Parathyroid adenoma (tissue), 2 donors: ENCODE results near the gene FLYWCH1.
A peak's percentile ranks its signal among the peaks of the same experiment; 100 is the strongest.

Experiments used
- H2AFZ ChIP-seq: fragments of 300-600 bp; sonication (generic); one replicate; pipeline ENCODE4 v1.7.0; 2017; ENCODE audit warnings: antibody characterized with exemption, mild to moderate bottlenecking
- H3K27ac ChIP-seq: fragments of 300-600 bp; sonication (generic); one replicate; pipeline ENCODE4 v1.7.0; 2017
- H3K27me3 ChIP-seq: fragments of 300-600 bp; sonication (generic); one replicate; pipeline ENCODE4 v1.7.0; 2017; ENCODE audit warnings: low read length; ENCODE audit not compliant: control insufficient read depth, insufficient read depth
- H3K36me3 ChIP-seq: fragments of 300-600 bp; sonication (generic); one replicate; pipeline ENCODE4 v1.7.0; 2017; ENCODE audit warnings: low read length; ENCODE audit not compliant: control insufficient read depth, insufficient read depth
- H3K4me1 ChIP-seq: fragments of 300-600 bp; sonication (generic); one replicate; pipeline ENCODE4 v1.7.0; 2017; ENCODE audit warnings: control low read depth
- H3K4me2 ChIP-seq: fragments of 300-600 bp; sonication (generic); one replicate; pipeline ENCODE4 v1.7.0; 2017; ENCODE audit warnings: low read length
- H3K4me3 ChIP-seq: fragments of 300-600 bp; sonication (generic); one replicate; pipeline ENCODE4 v1.7.0; 2017; ENCODE audit warnings: low read depth, low read length
- H3K79me2 ChIP-seq: fragments of 300-600 bp; sonication (generic); one replicate; pipeline ENCODE4 v1.7.0; 2017; ENCODE audit warnings: control low read depth
- H3K9ac ChIP-seq: fragments of 300-600 bp; sonication (generic); one replicate; pipeline ENCODE4 v1.7.0; 2017; ENCODE audit warnings: mild to moderate bottlenecking
- H3K9me3 ChIP-seq: fragments of 300-600 bp; sonication (generic); one replicate; pipeline ENCODE4 v1.7.0; 2017; ENCODE audit warnings: low read length; ENCODE audit not compliant: control insufficient read depth
- CTCF ChIP-seq: fragments of 300-600 bp; sonication (generic); IDR thresholded peaks from one replicate; pipeline ENCODE4 v1.7.0; 2017; ENCODE audit warnings: antibody characterized with exemption, mild to moderate bottlenecking
- donor health status: primary hyperparathyroidism.

FLYWCH1 gene

GRCh38 chr16:2969545-2970521 lies 58.1 kb downstream of the FLYWCH1 start:
- Histone ChIP-seq H2AFZ (peak overlapping the region; percentile 74), H3K27ac (peak overlapping the region; percentile 78), H3K36me3 (no peaks in the 10 kb centered on the region), H3K4me3 (peak overlapping the region; percentile 67), H3K4me2 (peak overlapping the region; percentile 93), H3K4me1 (peaks cover 21% of the 10 kb centered on the region), H3K27me3 (no peaks in the 10 kb centered on the region), H3K9me3 (no peaks in the 10 kb centered on the region), H3K79me2 (no peaks in the 10 kb centered on the region), H3K9ac (peak overlapping the region; percentile 75)
- TF ChIP-seq CTCF, result peak; percentile 67

- Histone ChIP-seq H2AFZ (peak overlapping the region; percentile 74), H3K9ac (peak overlapping the region; percentile 14), H3K27ac (peak overlapping the region; percentile 78), H3K9me3 (no peaks in the 10 kb centered on the region), H3K36me3 (no peaks in the 10 kb centered on the region), H3K4me1 (peaks cover 19% of the 10 kb centered on the region), H3K27me3 (no peaks in the 10 kb centered on the region), H3K4me2 (peak overlapping the region; percentile 93), H3K4me3 (peak overlapping the region; percentile 67), H3K79me2 (no peaks in the 10 kb centered on the region)
- TF ChIP-seq CTCF, result no peak
Measured at GRCh38 chr16:2970563-2970962, 58.8 kb downstream of the FLYWCH1 start.

- Histone ChIP-seq H3K36me3 (no peaks in the 10 kb centered on the region), H3K27me3 (no peaks in the 10 kb centered on the region), H3K27ac (peak overlapping the region; percentile 78), H3K4me3 (peak overlapping the region; percentile 67), H3K9ac (no peak overlapping the region), H3K79me2 (no peaks in the 10 kb centered on the region), H3K4me2 (peak overlapping the region; percentile 93), H2AFZ (no peak overlapping the region), H3K9me3 (no peaks in the 10 kb centered on the region), H3K4me1 (peaks cover 19% of the 10 kb centered on the region)
- no peak for TF ChIP-seq CTCF
Measured at GRCh38 chr16:2971134-2971984, 59.6 kb downstream of the FLYWCH1 start.

- no peaks in the 10 kb centered on the region for H3K27me3 ChIP-seq
- H3K4me1 ChIP-seq, result peaks cover 19% of the 10 kb centered on the region
- no peaks in the 10 kb centered on the region for H3K36me3 ChIP-seq
- no peak overlapping the region for H3K4me3 ChIP-seq
- TF ChIP-seq CTCF, result no peak
- H3K79me2 ChIP-seq, result no peaks in the 10 kb centered on the region
- no peaks in the 10 kb centered on the region for H3K9me3 ChIP-seq
- H2AFZ ChIP-seq, result no peak overlapping the region
- H3K9ac ChIP-seq, result no peak overlapping the region
- H3K4me2 ChIP-seq, result no peak overlapping the region
- H3K27ac ChIP-seq, result no peak overlapping the region
Measured at GRCh38 chr16:2971985-2972784, 60.5 kb downstream of the FLYWCH1 start.
